GM19025 (cell line): ENCODE measurements around the gene EAF2.
"Not testable (repeated sequence)": the region's sequence is repeated elsewhere in the genome, so short reads cannot be mapped to it uniquely, and the experiment has no call there.

Experiments
- ATAC-seq: cut with Tn5 transposase; IDR thresholded peaks from one replicate; pipeline ENCODE4 v1.9.1; 2021; ENCODE audit warnings: mild to moderate bottlenecking, low read depth, moderate library complexity; ENCODE audit not compliant: unreplicated experiment

EAF2 gene

DNA sequence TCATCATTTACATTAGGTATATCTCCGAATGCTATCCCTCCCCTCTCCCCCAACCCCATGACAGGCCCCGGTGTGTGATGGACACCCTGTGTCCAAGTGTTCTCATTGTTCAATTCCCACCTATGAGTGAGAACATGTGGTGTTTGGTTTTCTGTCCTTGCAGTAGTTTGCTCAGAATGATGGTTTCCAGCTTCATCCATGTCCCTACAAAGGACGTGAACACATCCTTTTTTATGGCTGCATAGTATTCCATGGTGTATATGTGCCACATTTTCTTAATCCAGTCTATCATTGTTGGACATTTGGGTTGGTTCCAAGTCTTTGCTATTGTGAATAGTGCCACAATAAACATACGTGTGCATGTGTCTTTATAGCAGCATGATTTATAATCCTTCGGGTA is 22.8 kb downstream of the EAF2 start:
- not testable (repeated sequence) for ATAC-seq

DNA sequence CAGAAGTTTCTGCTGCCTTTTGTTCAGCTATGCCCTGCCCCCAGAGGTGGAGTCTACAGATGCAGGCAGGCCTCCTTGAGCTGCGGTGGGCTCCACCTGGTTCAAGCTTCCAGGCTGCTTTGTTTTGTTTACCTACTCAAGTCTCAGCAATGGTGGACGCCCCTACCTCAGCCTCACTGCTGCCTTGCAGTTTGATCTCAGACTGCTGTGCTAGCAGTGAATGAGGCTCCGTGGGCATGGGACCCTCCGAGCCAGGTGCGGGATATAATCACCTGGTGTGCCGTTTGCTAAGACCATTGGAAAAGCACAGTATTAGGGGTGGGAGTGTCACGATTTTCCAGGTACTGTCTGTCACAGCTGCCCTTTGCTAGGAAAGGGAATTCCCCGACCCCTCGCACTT is 28.2 kb downstream of the EAF2 start:
- not testable (repeated sequence) for ATAC-seq

DNA sequence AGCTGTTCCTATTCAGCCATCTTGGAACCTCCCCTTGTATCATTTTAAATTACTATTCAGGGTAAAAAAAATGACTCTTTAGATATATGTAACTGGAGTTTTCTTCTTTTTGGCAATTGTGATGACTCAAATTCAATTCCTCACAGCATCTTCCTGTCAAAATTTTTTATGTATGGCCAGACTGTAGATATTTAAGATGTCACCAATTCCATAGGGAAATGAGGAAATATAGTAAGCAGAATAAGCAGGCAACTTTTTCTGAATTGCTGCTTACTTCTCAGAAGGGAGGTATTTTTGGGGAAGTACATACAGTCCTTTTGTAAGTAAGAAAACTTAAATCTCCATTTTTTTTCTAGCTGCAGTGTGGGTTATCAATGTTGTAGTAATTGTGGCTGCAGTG is 28.8 kb downstream of the EAF2 start:
- no peak for ATAC-seq

DNA sequence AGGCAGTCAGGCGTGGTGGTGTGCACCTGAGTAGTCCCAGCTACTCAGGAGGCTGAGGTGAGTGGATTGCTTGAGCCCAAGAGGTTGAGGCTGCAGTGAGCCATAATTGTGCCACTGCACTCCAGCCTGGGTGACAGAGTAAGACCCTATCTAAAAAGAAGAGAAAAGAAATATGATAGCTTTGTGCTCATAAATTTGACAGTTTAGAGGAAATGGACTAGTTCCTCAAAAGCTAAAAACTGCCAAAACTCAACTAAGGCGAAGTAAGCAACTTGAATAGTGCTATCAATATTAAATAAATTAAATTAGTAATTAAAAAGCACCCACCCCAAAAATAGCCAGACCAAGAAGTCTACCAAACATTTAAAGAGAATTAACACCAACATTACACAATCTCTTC is 34.7 kb downstream of the EAF2 start:
- ATAC-seq = no peak

DNA sequence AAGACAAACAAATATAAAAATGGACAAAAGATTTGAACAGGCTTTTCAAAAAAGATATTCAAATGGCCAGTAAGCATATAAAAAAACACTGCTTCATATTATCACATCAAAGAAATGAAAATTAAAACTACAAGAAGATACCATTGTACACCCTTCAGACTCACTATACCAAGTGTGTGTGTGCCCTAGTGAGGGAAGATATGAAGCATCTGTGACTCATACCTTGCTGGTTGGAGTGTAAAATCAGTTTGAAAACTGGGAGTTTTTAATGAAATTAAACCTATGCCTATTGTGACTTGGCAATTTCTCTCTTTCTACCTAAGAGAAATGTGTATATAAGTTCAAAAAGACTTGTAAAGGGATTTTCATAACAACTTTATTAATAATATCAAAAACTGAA is 35.7 kb downstream of the EAF2 start:
- ATAC-seq = no peak

GRCh38 chr3:121871430-121871829 is 36.4 kb downstream of the EAF2 start:
- no peak for ATAC-seq

DNA sequence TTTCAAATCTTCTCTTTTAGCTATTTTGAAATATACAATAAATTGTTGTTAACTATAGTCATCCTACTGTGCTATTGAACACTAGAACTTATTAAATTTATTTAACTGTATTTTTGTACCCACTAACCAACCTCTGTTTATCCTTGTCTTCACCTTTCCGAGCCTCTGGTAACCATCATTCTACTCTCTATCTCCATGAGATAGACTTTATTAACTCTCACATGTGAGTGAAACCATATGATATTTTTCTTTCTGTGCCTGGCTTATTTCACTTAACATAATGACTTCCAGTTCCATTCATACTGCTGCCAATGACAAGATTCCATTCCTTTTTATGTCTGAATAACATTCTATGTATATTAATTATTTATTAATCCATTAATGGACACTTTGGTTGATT is 43.4 kb downstream of the EAF2 start:
- ATAC-seq = no peak

DNA sequence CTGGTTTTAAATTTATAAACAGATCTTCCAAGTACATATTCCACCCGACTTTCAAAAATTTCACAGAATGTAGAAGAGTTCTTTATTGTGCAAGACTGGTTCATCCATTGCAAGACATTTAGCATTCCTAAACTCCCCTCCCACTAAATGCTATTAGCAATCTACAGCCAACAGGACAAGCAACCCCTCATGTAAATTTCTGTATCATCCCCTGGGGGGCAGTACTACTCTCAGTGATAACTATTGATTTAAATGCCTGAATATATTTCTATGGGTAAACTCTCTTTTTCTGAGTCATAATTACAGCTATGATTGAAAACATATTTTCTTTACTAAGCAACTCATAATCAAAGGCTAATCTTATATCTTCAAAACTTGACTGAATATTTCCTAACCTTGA is 48.5 kb downstream of the EAF2 start:
- no peak for ATAC-seq

DNA sequence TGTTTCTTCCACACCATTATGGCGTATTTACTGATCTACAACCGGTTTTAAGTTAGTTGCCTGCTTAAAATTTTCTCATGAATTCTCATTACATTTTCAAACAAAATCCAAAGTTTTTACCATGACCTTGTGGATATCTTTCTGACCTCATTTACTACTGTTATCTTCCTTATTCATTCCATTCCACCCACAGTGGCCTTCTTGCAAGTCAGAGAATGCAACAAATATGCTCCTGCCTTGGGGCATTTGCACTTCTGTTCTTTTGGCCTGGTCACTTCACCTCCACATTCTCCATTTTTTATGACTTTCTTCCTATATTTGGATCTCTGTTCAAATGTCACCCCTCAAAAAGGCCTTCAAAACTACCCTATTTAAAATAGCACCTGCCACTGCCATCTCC is 50.4 kb downstream of the EAF2 start:
- ATAC-seq = no peak

- ATAC-seq = no peak
Observed at GRCh38 chr3:121894301-121894990, 59.4 kb downstream of the EAF2 start, which contains the start of gene SLC15A2. Gene SLC15A2, plus strand, starts transcription at chr3:121894401. Its CDS starts 76 bp downstream, at chr3:121894477.

DNA sequence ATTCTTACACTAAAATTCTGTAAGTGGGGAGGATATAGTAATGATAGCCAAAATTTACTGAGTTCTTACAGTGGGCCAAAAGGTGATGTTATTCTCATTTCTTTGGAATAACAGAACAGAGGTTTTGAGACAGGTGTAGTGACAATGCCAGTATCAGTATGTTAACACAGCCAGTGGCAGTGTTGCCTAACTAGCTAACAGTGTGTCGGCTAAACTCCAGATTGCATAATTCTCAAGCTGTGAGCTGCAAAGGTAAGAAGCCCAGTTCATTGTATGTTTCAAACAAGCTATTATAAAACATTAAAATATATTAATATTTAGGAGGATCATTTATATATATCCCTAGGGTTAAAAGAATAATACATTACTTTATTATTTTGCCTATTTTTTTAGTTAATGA is 60.1 kb downstream of the EAF2 start:
- no peak for ATAC-seq

GRCh38 chr3:121895736-121896135 is 60.7 kb downstream of the EAF2 start:
- ATAC-seq = no peak

GRCh38 chr3:121896823-121897222 is 61.8 kb downstream of the EAF2 start:
- no peak for ATAC-seq

GRCh38 chr3:121897296-121897695 is 62.3 kb downstream of the EAF2 start:
- ATAC-seq = no peak

- ATAC-seq = no peak
Observed at GRCh38 chr3:121913305-121913990, 78.4 kb downstream of the EAF2 start.

GRCh38 chr3:121914081-121914998 is 79.3 kb downstream of the EAF2 start:
- no peak for ATAC-seq

GRCh38 chr3:121916189-121916588 is 81.2 kb downstream of the EAF2 start:
- no peak for ATAC-seq

DNA sequence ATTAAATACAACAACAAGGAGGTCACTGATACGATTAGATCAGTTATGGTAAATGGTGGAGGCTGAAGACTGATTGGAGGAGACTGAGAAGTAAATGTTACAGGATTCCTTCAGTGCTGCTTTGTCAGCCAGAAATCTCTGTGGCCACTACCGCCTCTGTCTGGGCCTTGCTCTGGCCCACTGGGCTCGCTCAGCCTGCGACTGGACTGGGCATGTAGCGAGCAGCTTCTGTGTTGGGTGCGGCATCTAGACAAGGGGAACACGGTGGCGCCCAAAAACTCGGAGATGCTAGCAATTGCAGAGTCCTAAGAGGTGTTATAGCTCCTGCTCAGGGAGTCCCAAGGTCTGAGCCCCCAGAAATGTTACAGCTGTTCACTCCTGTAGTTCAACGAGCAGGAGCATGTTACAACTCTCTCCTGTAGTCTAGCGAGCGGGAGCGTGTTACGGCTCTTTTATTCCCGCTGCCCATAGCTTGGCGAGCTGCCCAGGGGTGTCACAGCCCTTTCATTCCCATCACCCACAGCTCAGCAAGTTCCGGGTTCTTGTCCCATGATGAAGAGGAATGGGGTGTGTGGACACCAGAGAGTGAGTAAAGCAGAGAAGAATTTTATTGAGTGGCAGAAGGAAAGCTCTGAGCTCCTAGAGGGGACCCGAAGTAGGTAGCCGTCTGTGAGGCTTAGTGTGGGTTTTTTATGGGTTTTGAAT is 83.9 kb downstream of the EAF2 start:
- no peak for ATAC-seq

DNA sequence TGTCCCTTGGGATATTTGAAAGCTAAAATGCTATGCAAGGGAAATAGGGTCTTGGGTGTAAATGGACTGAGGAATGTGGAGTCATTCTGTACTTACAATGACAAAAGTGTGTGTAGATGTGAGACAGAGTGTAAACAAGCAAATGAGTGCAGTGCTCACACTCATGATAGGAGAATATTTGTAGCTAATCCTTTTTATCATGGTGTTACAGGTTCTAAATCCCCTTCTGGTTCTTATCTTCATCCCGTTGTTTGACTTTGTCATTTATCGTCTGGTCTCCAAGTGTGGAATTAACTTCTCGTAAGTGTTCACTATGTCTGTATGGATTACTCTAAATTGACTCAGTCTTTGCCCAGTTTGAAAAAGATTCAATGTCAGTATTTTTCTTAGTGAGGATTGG is 89.7 kb downstream of the EAF2 start:
- ATAC-seq = no peak

GRCh38 chr3:121926380-121926779 is 91.4 kb downstream of the EAF2 start:
- ATAC-seq = no peak
